Measurements from ENCODE around the gene CES3.
"Not testable (repeated sequence)": the region's sequence is repeated elsewhere in the genome, so short reads cannot be mapped to it uniquely, and the experiment has no call there.

The CES3 gene

GRCh38 chr16:66946974-66947301 lies 14.1 kb upstream of the CES3 start:
- DNase-seq: no peak

- peak; percentile 69 for DNase-seq
These were observed 13.6 kb upstream of the CES3 start for GRCh38 chr16:66947302-66948065.

GRCh38 chr16:66948134-66948836 lies 12.8 kb upstream of the CES3 start:
- no peak for DNase-seq

- no peak for DNase-seq
These were observed 12.2 kb upstream of the CES3 start for GRCh38 chr16:66948837-66949225.

GRCh38 chr16:66949472-66949871 lies 11.6 kb upstream of the CES3 start:
- no peak for DNase-seq

GRCh38 chr16:66950437-66950836 lies 10.6 kb upstream of the CES3 start:
- no peak for DNase-seq

GRCh38 chr16:66950971-66951790 lies 9.9 kb upstream of the CES3 start:
- no peak for DNase-seq

GRCh38 chr16:66952430-66953110 lies 8.5 kb upstream of the CES3 start:
- DNase-seq: no peak

GRCh38 chr16:66953462-66954096 lies 7.5 kb upstream of the CES3 start:
- no peak for DNase-seq

- DNase-seq: peak; percentile 54
These were observed 6.9 kb upstream of the CES3 start for GRCh38 chr16:66954097-66954659.

- DNase-seq: not testable (repeated sequence)
These were observed 5.5 kb upstream of the CES3 start for GRCh38 chr16:66955363-66956153.

- DNase-seq: not testable (repeated sequence)
These were observed 5.0 kb upstream of the CES3 start for GRCh38 chr16:66956154-66956457.

GRCh38 chr16:66958857-66959703 lies 2.0 kb upstream of the CES3 start:
- no peak for DNase-seq

- DNase-seq: no peak
These were observed 1.3 kb upstream of the CES3 start for GRCh38 chr16:66959704-66960161.

- DNase-seq: no peak
These were observed 796 bp upstream of the CES3 start for GRCh38 chr16:66960270-66960669.

GRCh38 chr16:66961914-66962313 lies 848 bp downstream of the CES3 start:
- DNase-seq: no peak

- peak; percentile 17 for DNase-seq
These were observed 3.0 kb downstream of the CES3 start for GRCh38 chr16:66964049-66964448.

GRCh38 chr16:66968847-66969246 lies 7.8 kb downstream of the CES3 start:
- no peak for DNase-seq

- no peak for DNase-seq
These were observed 10.0 kb downstream of the CES3 start for GRCh38 chr16:66970775-66971720.

Data from NCI-H345 (cell line).